HG03280 (cell line): ENCODE data around the gene DENND1A.

Experiments used
- ATAC-seq: cut with Tn5 transposase; IDR thresholded peaks from one replicate; pipeline ENCODE4 v1.9.1; 2021; ENCODE audit warnings: mild to moderate bottlenecking, moderate library complexity; ENCODE audit not compliant: unreplicated experiment

Gene DENND1A

DNA sequence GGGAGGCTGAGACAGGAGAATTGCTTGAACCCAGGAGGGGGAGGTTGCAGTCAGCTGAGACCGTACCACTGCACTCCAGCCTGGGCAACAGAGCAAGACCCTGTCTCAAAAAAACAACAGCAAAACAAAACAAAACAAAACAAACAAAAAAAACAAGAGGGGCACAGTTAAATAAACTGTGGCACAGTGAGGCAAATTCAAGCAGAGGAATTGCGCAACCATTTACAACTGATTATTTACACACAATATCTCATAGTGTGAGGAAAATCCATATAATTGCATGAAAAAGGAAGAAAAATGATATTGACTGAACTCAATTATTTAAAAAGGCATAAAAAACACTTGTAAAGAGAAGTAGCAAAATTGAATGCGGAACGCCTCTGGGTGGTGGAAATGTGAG lies 412.4 kb downstream of the DENND1A start:
- no peak for ATAC-seq

DNA sequence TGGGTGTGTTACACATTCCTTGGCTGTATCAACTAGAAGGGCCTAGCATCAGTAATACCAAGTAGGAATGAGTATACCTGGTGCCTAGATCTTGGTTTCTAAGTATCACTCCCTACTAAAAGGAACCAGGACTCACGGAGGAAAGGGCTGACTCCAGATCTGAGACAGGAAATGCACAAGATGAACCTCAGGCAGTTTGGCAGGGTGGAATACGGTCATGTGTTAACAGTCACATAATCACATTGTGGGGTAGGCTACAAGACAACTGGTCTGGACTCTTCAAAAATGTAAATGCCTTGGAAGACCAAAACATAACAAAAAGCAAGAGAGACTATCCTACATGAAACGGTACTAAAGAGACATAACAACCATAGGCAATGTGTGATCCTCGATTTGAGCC lies 415.2 kb downstream of the DENND1A start:
- no peak for ATAC-seq

GRCh38 chr9:123513554-123513953 lies 416.4 kb downstream of the DENND1A start:
- no peak for ATAC-seq

- no peak for ATAC-seq
These were observed 418.3 kb downstream of the DENND1A start for GRCh38 chr9:123511326-123512277.

DNA sequence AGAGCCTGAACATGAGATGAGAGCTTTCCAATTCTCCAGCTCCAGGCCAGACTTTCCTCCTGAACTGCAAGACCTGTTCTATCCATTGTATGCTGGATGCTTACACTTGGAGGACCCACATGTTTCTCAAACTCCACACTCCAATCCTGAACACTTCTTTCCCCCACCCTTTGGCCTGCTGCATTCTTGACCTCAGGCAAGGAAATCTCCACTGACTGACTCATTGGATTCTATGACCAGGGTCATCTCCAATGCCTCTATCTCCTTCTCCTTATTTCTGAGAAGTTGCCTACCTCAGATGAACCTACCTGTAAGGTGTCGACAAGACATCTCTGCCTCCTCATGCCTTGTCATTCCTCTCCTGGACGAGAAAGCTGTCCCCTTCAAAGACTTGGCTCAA lies 420.3 kb downstream of the DENND1A start:
- no peak for ATAC-seq

DNA sequence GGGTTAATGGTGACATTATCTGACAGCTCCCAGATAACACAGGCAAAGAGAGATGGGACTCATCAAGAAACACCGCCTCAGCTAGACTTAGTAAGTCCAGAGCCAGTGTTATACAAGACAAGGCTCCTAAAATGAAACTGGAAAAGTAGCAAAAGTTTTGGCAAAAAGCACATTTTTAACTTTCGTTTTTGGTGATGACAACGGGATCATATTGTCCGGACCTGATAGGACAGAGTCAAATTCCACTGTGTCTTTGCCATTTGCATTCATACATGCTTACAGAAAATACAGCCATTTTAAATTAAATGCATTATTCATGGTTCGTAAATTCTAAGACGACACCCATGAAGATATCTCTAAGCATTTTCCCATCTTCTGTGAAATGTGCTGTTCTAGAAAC lies 421.9 kb downstream of the DENND1A start:
- no peak for ATAC-seq

GRCh38 chr9:123505496-123505895 lies 424.4 kb downstream of the DENND1A start:
- ATAC-seq = no peak

- ATAC-seq = no peak
These were observed 429.6 kb downstream of the DENND1A start for GRCh38 chr9:123500336-123500735.

DNA sequence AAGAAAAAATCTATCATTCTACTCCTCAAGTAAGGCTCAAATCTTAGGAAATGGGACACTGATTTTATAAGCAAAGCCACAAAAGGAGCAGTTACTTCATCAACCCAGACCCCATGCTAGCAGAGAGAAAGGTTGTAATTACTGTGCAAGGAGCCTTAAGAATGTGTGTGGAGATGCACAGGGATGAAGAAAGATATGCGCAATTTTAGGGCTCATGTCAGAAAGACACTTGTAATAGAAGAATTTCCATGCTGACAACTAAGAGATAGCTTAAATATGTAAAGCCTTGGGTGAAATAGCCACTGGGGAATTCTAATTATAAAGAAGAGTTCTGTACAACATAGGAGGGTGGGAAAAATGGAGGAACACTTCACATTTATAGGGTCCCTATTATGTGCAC lies 432.1 kb downstream of the DENND1A start:
- ATAC-seq = no peak

DNA sequence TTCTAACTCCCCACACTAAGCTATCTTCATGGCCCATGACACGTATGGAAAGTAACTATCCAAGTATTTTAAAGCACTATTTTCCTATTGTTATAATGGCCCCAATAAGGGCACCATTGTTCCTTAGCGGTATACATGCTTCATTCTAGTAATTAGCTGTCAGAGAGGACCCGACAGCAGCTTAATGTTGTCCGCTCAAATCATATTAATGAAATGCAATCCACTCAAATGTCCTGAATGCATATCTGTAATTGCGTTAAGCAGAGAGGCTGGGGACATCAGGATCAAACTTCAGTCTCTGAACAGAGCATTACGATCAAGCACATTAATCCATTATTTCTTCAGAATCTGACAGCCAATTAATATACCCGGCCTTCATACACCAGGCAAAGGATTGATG lies 434.2 kb downstream of the DENND1A start:
- ATAC-seq = no peak

- no peak for ATAC-seq
These were observed 436.3 kb downstream of the DENND1A start for GRCh38 chr9:123493627-123494026.

- ATAC-seq = no peak
These were observed 439.2 kb downstream of the DENND1A start for GRCh38 chr9:123490688-123491087.

- ATAC-seq = no peak
These were observed 441.1 kb downstream of the DENND1A start for GRCh38 chr9:123488722-123489321.

GRCh38 chr9:123487944-123488548 lies 441.9 kb downstream of the DENND1A start:
- ATAC-seq = no peak

DNA sequence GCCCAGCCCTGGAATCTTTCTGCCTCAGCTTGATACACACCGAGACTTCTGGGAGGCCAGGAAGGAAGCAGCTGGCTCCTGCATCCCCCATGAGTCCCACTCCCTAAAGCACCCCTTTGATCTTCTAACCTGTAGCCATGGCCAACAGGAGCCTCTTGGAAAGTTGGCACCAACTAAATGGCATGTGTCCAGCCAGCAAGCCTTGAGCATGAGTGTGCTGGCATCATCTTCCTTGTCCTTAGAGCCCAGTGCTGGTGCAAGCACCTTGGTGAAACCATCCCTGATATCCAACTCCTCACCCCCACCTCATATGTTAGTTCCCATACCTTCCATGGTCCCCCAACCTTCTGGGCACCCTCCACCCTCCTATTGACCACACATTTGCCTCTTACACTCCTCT lies 443.5 kb downstream of the DENND1A start:
- ATAC-seq = no peak

GRCh38 chr9:123485216-123485615 lies 444.7 kb downstream of the DENND1A start:
- ATAC-seq = no peak

DNA sequence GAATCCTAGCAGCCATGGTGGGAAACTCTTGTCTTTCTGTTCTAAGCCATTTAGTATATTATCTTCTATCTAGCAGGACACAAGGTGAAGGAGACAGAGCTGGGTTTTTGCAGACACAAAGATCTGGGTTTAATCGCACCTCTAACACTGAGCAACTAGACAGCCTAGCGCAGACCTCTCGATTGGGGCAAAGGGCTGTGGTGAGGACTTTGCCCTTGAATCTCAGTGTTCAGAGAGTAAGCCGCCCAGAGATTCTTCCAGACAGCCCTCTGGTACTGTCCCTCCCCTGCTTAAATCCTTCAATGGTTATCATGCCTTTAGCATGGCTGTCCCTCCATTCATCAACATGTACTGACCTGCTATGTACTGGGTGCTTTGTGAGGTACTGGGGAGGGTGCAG lies 445.8 kb downstream of the DENND1A start:
- no peak for ATAC-seq

DNA sequence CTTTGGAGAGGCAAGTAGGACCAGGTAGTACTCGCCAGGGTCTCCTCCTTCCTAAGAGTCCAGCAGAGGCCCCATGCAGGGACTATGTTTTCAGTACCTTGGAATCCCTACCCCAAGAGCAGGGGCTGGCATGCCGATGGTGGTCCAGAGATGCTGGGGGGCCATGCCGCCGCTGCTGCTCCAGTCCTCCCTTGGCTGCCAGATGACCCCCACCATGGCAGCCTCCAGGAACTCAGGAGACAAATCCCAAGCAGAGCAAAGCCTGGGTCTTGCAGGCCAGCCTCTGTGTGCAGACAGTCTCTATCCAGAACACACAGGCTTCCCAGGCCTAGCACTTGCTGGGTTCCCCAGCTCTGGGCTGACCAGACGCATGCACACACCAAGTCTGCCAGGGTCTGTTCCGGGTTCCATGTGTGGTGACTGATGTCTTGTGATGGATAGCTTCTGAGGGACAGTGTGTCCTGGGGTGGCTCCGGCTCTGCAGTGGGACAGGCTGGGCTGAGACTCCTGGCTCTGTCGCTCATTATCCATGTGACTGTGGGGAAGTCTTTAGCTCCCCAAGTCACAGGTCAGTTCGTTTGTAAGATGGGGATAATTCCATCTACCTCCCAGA lies 446.6 kb downstream of the DENND1A start:
- ATAC-seq = no peak

GRCh38 chr9:123482295-123482968 lies 447.5 kb downstream of the DENND1A start:
- ATAC-seq = no peak

GRCh38 chr9:123481209-123481865 lies 448.6 kb downstream of the DENND1A start:
- ATAC-seq = no peak
